HepG2 (cell line): ENCODE data around the gene HEBP1. TPM values are rescaled to one million over a fixed set of nuclear protein-coding genes. Genes with fewer than 3 reads are reported as not detected.

Experiments used
- AHR ChIP-seq: IDR thresholded peaks from 2 replicates; pipeline ENCODE4 v1.6.1; 2018; ENCODE audit warnings: missing genetic modification reagents, missing compliant biosample characterization
- ARID2 ChIP-seq: sonication (generic); formaldehyde crosslinking; IDR thresholded peaks from 2 replicates; pipeline ENCODE4 v1.8.1; 2022; ENCODE audit warnings: mild to moderate bottlenecking, missing genetic modification reagents, borderline replicate concordance
- ERF ChIP-seq: IDR thresholded peaks from 2 replicates; pipeline ENCODE4 v1.6.1; 2018; ENCODE audit warnings: missing biosample characterization, missing genetic modification reagents
- FOXA3 ChIP-seq: IDR thresholded peaks from 2 replicates; pipeline ENCODE4 v1.6.1; 2016; ENCODE audit warnings: missing genetic modification reagents, missing compliant biosample characterization
- GATAD1 ChIP-seq: IDR thresholded peaks from 2 replicates; pipeline ENCODE4 v1.6.1; 2016; ENCODE audit warnings: missing genetic modification reagents, missing compliant biosample characterization
- HDAC1 ChIP-seq: sonication (generic); formaldehyde crosslinking; IDR thresholded peaks from 2 replicates; pipeline ENCODE4 v1.5.1; 2020; ENCODE audit warnings: mild to moderate bottlenecking, missing genetic modification reagents
- NCOR1 ChIP-seq: fragments of 200-600 bp; sonication (generic); IDR thresholded peaks from 2 replicates; pipeline ENCODE4 v1.7.0; 2017; ENCODE audit warnings: antibody characterized with exemption, low read length, borderline replicate concordance
- NFYB ChIP-seq: sonication (generic); formaldehyde crosslinking; IDR thresholded peaks from 2 replicates; pipeline ENCODE4 v1.4.0; 2020; ENCODE audit warnings: missing genetic modification reagents
- PATZ1 ChIP-seq: sonication (generic); formaldehyde crosslinking; IDR thresholded peaks from 2 replicates; pipeline ENCODE4 v1.4.0; 2020; ENCODE audit warnings: missing genetic modification reagents
- PITX1 ChIP-seq: sonication (generic); formaldehyde crosslinking; IDR thresholded peaks from 2 replicates; pipeline ENCODE4 v1.5.1; 2020; ENCODE audit warnings: mild to moderate bottlenecking, missing genetic modification reagents
- RARA ChIP-seq: IDR thresholded peaks from 2 replicates; pipeline ENCODE4 v1.6.1; 2016; ENCODE audit warnings: missing genetic modification reagents, missing compliant biosample characterization
- RBAK ChIP-seq: sonication (generic); formaldehyde crosslinking; IDR thresholded peaks from 2 replicates; pipeline ENCODE4 v1.5.1; 2020; ENCODE audit warnings: mild to moderate bottlenecking, missing genetic modification reagents
- SP2 ChIP-seq: sonication (generic); formaldehyde crosslinking; IDR thresholded peaks from 2 replicates; pipeline ENCODE4 v1.5.1; 2020; ENCODE audit warnings: mild to moderate bottlenecking, missing genetic modification reagents
- TFE3 ChIP-seq: IDR thresholded peaks from 2 replicates; pipeline ENCODE4 v1.6.1; 2016
- ZBTB33 ChIP-seq: sonication (generic); formaldehyde crosslinking; IDR thresholded peaks from 2 replicates; pipeline ENCODE4 v1.4.0; 2020; ENCODE audit warnings: missing genetic modification reagents
- ZEB1 ChIP-seq: IDR thresholded peaks from 2 replicates; pipeline ENCODE4 v1.6.1; 2012; ENCODE audit warnings: mild to moderate bottlenecking, low read depth, inconsistent platforms; ENCODE audit not compliant: insufficient replicate concordance
- ZMYM4 ChIP-seq: sonication (generic); formaldehyde crosslinking; IDR thresholded peaks from 2 replicates; pipeline ENCODE4 v1.8.1; 2023; ENCODE audit warnings: mild to moderate bottlenecking, missing genetic modification reagents
- ZNF280B ChIP-seq: sonication (generic); formaldehyde crosslinking; IDR thresholded peaks from 2 replicates; pipeline ENCODE4 v1.5.0; 2020; ENCODE audit warnings: missing genetic modification reagents, mild to moderate bottlenecking, borderline replicate concordance
- ZNF337 ChIP-seq: sonication (generic); formaldehyde crosslinking; IDR thresholded peaks from 2 replicates; pipeline ENCODE4 v1.5.1; 2020; ENCODE audit warnings: missing genetic modification reagents, low read depth, mild to moderate bottlenecking, borderline replicate concordance
- ZNF512B ChIP-seq: sonication (generic); formaldehyde crosslinking; IDR thresholded peaks from 2 replicates; pipeline ENCODE4 v1.5.1; 2020; ENCODE audit warnings: missing genetic modification reagents, mild to moderate bottlenecking, borderline replicate concordance
- ZNF615 ChIP-seq: sonication (generic); formaldehyde crosslinking; IDR thresholded peaks from 2 replicates; pipeline ENCODE4 v1.5.0; 2020; ENCODE audit warnings: mild to moderate bottlenecking, missing genetic modification reagents, borderline replicate concordance
- polyA plus RNA-seq, 8 experiments: library from polyadenylated mRNA; depleted of rRNA in 3 of 8; stranded (reverse) in 7 of 8; unstranded in 1 of 8; fragments of >200 nt; fragmentation: Illumina TruSeq in 4 of 8; extraction: Trizol in 4 of 8; gene quantifications; 2 replicates each; pipeline versions ENCODE4 v1.2.1 to v1.2.3, GENCODE V29; 2011 to 2016; ENCODE audit warnings: low read depth in 4 of 8, missing spikeins in 1 of 8, mixed read lengths in 1 of 8; ENCODE audit not compliant: insufficient read depth in 1 of 8
- total RNA-seq, 5 experiments: library from RNA; depleted of rRNA; stranded (reverse); fragments of >200 nt; fragmentation: Illumina TruSeq; extraction: Trizol; gene quantifications; 2 replicates each; pipeline ENCODE4 v1.2.3, GENCODE V29; 2016; ENCODE audit warnings: low read depth in 1 of 5

HEBP1 gene
- total and polyA plus RNA-seq, 2 of the 13 experiments (the other 11 are each of a cell fraction or from before 2014, with no cell fraction given) = 7.8 to 9.4 TPM

DNA sequence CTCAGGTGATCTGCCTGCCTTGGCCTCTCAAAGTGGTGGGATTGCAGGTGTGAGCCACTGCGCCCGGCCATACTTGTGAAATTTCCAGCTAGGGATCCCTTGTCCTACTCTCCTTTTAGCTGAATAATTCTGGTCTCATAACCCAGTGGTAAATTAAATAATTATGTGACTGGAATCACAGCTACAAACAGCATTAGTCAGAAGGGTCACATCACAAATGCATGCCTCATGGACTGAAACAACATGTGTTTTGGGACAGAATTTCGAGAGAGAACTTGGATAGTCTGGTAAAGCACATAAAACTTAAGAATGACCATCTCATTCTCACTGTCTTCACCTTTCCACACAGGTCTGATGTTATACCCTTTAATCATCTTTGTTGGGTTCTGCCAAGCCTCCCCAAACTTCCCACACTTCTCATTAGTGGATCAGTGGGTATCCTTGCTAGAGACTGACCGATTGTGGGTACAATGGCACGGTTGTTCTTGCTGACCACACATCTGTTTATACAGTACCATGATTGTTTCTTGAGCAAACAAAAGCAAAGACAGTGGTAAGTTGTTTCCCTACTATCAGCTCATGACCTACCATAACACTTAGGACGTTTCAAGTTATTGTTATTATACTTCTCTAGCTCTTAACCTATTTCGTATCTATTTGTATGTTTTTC lies 53.2 kb downstream of the HEBP1 start (continued):
- TF ChIP-seq ZNF512B (CRISPR knock-in tag) (no peak), FOXA3 (CRISPR knock-in tag) (peak; percentile 75), TFE3 (CRISPR knock-in tag) (no peak; the same call in 1 of the 2 replicates), ZNF615 (CRISPR knock-in tag) (no peak), RBAK (CRISPR knock-in tag) (no peak), ZMYM4 (CRISPR knock-in tag) (no peak), ZEB1 (no peak), ERF (CRISPR knock-in tag) (0 out of 2 replicates have a peak, but pooled peaks have one; percentile 15), ARID2 (CRISPR knock-in tag) (no peak), SP2 (CRISPR knock-in tag) (no peak), HDAC1 (CRISPR knock-in tag) (no peak), RARA (CRISPR knock-in tag) (no peak), GATAD1 (CRISPR knock-in tag) (no peak), AHR (no peak), NFYB (CRISPR knock-in tag) (no peak), PITX1 (CRISPR knock-in tag) (no peak), ZNF280B (CRISPR knock-in tag) (no peak), ZBTB33 (CRISPR knock-in tag) (no peak), ZNF337 (CRISPR knock-in tag) (no peak), PATZ1 (no peak), NCOR1 (no peak)
